Mesenteric fat pad (tissue), 1 donor: ENCODE measurements around the gene AUTS2. TPM values are rescaled to one million over a fixed set of nuclear protein-coding genes. Genes with fewer than 3 reads are reported as not detected.

Source experiments
- DNase-seq: peaks from one replicate; pipeline ENCODE4 v3.0.0-alpha.2; 2020; ENCODE audit warnings: low spot score
- total RNA-seq: library from RNA; stranded (reverse); fragmentation: NEBNext Ultra II Directional; extraction: Animal tissue kit (Norgen Biotek cat#: 25700); gene quantifications from one replicate; pipeline ENCODE4 v1.2.1, GENCODE V29; 2021
- donor health status: DM: yes; HTN: yes; CAD: no.

The AUTS2 gene
- total RNA-seq, 1 donor from 2014 or later = 28.1 TPM

- no peak for DNase-seq
Observed at GRCh38 chr7:69714886-69715576, 116.8 kb downstream of the AUTS2 start.

DNA sequence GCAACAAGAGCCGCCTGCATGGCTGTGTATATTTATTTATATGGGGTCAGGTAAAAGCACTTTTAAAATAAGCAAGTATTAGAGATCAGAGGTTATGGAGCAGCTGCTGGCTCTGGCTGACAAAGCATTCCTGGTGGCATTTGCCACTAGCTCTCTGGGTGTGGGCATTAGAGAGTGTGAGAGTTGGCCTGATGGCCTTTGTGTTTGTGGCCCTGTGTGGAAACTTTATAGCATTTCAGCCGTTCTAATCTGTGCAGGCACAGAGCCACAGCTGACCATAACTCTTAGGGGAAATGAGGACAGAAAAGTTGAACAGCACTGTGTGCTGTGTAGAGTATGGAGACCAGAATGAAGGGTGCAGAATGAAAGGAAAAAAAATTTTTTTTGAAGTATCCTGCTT lies 118.9 kb downstream of the AUTS2 start:
- no peak for DNase-seq

GRCh38 chr7:69719717-69720116 lies 121.4 kb downstream of the AUTS2 start:
- DNase-seq = no peak

DNA sequence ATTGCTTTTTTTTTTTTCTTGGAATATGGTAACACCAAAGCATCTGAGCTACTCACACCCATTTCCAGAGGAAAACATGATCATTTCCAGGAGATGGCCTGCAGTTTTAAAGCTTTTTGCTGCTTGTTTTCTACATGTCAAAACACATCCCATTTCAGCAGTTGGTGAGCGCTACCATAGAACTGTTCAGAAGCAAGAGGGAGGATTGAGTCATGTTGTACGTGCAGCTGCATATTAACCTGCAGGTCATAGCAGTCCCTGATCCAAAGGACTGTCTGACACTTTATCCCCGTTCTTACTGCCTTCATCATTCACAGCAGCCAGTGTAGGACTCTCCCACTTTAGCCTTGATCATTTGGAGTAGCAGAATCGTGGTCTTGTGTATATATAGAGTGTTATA lies 124.6 kb downstream of the AUTS2 start:
- DNase-seq = no peak

- no peak for DNase-seq
Observed at GRCh38 chr7:69723663-69724062, 125.4 kb downstream of the AUTS2 start.

GRCh38 chr7:69728304-69728703 lies 130.0 kb downstream of the AUTS2 start:
- no peak for DNase-seq

DNA sequence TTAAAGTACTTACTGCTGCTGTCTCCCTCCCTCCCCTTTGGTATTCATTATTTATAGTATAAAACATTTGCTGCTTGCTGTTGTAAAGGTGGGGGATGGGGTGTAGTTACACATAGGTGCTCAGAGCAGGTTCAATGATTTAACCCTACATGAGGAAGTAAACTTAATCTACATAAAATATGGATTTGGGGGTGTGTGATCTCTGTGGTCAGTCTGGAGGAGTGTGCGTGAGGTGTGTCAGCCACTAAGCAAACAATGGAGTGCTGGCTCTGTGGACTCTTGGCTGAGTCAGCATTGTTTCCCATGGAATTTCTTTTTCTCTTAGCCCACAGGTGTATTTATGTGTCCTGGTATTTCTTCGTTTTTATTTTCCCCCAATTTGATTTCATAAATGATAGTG lies 133.9 kb downstream of the AUTS2 start:
- no peak for DNase-seq

- DNase-seq = no peak
Observed at GRCh38 chr7:69735582-69735981, 137.3 kb downstream of the AUTS2 start.

DNA sequence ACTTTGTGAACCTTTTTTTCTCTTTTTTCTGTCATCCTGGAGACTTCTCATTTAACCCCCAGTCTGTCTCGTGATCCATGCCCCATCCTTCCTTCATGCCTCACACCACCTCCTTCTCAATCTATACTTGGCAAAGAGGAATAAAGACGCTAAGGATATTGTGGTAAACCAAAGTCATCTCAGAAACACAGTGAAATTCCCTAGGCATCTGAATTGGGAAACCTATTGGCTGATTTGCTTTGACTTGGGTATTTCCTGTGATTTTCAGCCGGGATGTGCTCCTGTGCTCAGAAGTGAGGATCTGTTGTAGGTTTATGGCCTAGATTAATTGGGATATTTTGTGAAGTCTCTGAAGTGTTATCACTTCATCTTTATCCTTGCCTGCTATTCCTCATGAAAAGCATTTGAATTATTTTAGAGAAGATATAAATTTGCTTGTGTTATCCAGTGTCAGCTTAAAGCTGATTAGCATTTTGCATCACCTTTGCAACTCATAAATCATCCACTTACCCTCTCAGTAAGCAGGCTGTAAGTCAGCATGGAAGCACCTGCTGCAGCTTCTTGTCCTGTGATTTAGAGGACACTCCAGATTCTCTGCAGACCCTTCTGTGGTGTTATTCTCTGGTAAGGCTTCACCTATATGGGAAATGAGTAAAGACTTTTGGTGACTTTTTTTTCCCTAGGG lies 138.0 kb downstream of the AUTS2 start:
- no peak for DNase-seq

- no peak for DNase-seq
Observed at GRCh38 chr7:69738396-69738951, 140.2 kb downstream of the AUTS2 start.

DNA sequence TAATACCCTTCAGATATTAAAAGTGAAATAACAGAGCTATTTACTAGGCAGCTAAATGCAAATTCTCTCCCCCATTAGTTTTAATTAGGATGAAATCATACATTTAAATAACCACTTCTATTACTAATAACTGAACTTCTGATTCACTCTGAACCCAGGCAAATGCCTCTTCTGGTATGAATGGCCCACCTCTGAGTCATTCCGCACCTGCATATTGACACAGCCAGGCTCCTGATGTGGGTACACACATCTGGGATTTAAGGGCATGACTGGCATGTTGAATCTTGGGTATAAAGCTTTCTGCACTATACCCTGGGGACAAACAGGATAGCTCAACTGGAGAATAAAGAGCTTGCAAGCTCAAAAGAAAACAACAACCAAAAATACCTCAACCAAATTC lies 140.9 kb downstream of the AUTS2 start:
- DNase-seq = no peak

DNA sequence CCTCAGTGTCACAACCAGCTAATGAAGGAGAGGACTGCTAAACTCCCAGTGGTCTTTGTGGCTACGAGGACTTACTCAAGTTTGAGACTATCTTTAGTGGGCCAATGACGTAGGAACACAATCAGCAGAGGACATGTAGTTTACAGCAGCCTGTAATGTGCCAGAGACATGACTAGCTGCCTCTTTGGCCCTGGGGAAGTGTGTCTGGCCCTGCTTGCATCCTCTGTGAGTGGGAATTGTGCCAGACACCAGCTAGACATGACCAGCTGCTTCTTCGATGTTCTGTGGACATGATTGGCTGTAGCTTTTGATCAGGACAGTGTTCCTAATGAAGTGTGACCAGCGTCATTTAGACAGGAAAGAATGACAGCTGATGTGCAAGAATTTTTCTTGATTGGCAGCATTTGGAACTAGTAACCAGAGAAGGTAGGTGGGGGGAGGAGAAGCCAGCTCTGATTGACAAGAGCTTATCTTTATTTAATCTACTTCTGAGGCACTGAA lies 141.7 kb downstream of the AUTS2 start:
- DNase-seq = no peak

- no peak for DNase-seq
Observed at GRCh38 chr7:69742237-69742636, 144.0 kb downstream of the AUTS2 start.

DNA sequence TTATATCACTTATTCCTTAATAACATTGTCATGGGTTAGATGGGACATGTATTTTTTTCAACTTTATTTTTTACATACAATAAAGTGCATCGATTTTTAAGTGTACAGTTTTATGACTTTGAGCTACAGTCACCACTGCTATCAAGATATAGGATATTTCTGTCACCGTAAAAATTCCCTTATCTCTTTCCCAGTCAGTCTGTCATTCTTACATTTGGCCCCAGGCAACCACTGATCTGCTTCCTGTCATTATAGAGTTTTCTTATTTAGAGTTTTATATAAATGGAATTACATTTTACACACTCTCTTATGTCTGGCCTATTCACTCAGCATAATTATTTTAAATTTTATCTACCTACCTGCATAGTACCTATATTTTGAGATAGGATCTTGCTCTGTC lies 145.2 kb downstream of the AUTS2 start:
- DNase-seq = no peak

- no peak for DNase-seq
Observed at GRCh38 chr7:69744026-69744425, 145.8 kb downstream of the AUTS2 start.

- DNase-seq = no peak
Observed at GRCh38 chr7:69746383-69746782, 148.1 kb downstream of the AUTS2 start.

DNA sequence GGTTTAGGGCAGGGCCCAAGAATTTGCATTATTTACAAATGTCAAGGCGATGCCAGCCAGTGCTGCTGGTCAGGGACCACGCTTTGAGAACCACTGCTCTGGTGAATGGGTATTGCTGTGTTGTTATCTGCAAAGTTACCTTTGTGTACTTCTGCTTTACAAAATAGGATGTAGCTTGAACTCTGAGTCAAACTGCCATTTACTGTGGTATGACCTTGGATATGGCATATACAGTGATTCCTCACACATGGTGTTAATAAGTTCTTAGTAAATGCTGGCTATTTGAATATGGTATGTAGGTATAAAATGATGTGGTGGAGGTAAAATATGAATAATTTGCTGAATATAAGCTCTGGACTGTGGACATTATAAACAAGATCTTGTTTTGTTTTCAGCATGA lies 148.9 kb downstream of the AUTS2 start:
- no peak for DNase-seq

DNA sequence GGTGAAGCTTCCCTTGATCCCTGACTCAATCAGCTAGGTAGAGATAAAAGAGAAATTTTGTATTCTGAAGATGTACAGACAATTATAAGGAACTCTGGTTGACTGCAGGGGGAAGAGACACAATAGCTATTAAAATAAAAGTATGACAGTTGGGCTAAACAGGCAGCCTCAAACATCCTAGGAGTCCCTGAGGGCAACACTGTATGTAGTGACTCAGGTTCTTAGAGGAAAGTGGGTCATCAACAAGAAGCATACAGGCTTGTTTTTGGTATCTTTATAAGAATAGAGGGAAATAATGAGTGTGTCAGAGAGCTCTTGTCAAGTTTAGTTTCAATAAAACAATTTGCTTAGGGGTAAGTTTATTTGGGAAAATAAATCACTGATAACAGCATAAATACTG lies 150.3 kb downstream of the AUTS2 start:
- no peak for DNase-seq

- no peak for DNase-seq
Observed at GRCh38 chr7:69749372-69749979, 151.2 kb downstream of the AUTS2 start.

- no peak for DNase-seq
Observed at GRCh38 chr7:69749994-69750393, 151.7 kb downstream of the AUTS2 start.

GRCh38 chr7:69751026-69751425 lies 152.8 kb downstream of the AUTS2 start:
- no peak for DNase-seq

GRCh38 chr7:69753981-69754380 lies 155.7 kb downstream of the AUTS2 start:
- no peak for DNase-seq
